Adrenal gland (tissue), 5 donors: ENCODE measurements around the gene PDS5B.

Source experiments
- POLR2A ChIP-seq, 2 donors: fragments of 450-650 bp; IDR thresholded peaks; one replicate each; pipeline ENCODE4 v1.6.1; 2017; ENCODE audit warnings: antibody characterized with exemption in 2 of 2, mild to moderate bottlenecking in 2 of 2, moderate library complexity in 1 of 2
- TF ChIP-seq, protein P1 (sequence below), 6 experiments: fragments of 450-650 bp in 4 of 6; fragments of 200-600 bp in 2 of 6; sonication (generic) in 1 of 6; IDR thresholded peaks; 1 replicate in 5 of 6; 2 replicates in 1 of 6; pipeline versions ENCODE4 v1.5.1 to v1.8.0; 2016 to 2021; ENCODE audit warnings: antibody characterized with exemption in 6 of 6, mild to moderate bottlenecking in 2 of 6, moderate library complexity in 1 of 6
- donor health status: DM: no; HTN: no; CAD: no.

DNA sequence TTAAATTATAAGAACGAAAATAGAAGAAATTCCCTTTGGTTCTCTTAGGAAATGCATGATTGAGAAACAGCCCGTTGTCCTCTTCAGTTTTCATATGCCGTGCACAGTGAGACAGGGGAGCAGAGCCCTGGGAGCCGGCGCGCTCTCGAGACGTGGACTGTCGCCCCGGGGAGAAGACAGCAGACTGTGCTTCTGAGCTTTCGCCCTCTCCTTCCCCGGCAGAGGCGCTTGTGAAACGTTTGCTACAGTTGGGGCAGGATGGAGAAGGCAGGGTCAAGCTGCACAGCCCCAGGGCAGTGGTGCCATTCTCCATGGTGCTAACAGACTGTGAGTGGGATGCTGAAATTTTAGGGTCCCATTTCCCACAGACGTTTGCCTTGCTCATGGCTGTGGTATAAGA, 237.8 kb downstream of the PDS5B start:
- TF ChIP-seq POLR2A (IDR thresholded peaks at IDR 0.05), result no peak
- TF ChIP-seq, protein P1, sequence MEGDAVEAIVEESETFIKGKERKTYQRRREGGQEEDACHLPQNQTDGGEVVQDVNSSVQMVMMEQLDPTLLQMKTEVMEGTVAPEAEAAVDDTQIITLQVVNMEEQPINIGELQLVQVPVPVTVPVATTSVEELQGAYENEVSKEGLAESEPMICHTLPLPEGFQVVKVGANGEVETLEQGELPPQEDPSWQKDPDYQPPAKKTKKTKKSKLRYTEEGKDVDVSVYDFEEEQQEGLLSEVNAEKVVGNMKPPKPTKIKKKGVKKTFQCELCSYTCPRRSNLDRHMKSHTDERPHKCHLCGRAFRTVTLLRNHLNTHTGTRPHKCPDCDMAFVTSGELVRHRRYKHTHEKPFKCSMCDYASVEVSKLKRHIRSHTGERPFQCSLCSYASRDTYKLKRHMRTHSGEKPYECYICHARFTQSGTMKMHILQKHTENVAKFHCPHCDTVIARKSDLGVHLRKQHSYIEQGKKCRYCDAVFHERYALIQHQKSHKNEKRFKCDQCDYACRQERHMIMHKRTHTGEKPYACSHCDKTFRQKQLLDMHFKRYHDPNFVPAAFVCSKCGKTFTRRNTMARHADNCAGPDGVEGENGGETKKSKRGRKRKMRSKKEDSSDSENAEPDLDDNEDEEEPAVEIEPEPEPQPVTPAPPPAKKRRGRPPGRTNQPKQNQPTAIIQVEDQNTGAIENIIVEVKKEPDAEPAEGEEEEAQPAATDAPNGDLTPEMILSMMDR (IDR thresholded peaks at IDR 0.05), result no peak
